ENCODE results near the gene FGB. TPM values are rescaled to one million over a fixed set of nuclear protein-coding genes. Genes with fewer than 3 reads are reported as not detected.

FGB gene
- total RNA-seq, 4 donors from 2014 or later, result 0.94 TPM; not detected in 3

- Histone ChIP-seq H3K27ac (no peak overlapping the region), H3K9me3 (no peaks in the 10 kb centered on the region), H3K36me3 (no peaks in the 10 kb centered on the region), H3K4me1 (no peaks in the 10 kb centered on the region), H3K27me3 (no peaks in the 10 kb centered on the region), H3K4me3 (replicated peaks in 1 of 3) (no peak overlapping the region)
- intact Hi-C loops (cut with DNase I), result loop anchor here (10.0 kb wide), 1 partner anchor 286 kb away; no protein-coding TSS in a partner anchor
- WGBS, 2 donors, result 65 to 69% methylated on average over 4 of the region's 4 CpGs
- no peak for TF ChIP-seq POLR2A (IDR thresholded peaks at IDR 0.05)
- TF ChIP-seq, protein P1, sequence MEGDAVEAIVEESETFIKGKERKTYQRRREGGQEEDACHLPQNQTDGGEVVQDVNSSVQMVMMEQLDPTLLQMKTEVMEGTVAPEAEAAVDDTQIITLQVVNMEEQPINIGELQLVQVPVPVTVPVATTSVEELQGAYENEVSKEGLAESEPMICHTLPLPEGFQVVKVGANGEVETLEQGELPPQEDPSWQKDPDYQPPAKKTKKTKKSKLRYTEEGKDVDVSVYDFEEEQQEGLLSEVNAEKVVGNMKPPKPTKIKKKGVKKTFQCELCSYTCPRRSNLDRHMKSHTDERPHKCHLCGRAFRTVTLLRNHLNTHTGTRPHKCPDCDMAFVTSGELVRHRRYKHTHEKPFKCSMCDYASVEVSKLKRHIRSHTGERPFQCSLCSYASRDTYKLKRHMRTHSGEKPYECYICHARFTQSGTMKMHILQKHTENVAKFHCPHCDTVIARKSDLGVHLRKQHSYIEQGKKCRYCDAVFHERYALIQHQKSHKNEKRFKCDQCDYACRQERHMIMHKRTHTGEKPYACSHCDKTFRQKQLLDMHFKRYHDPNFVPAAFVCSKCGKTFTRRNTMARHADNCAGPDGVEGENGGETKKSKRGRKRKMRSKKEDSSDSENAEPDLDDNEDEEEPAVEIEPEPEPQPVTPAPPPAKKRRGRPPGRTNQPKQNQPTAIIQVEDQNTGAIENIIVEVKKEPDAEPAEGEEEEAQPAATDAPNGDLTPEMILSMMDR (IDR thresholded peaks at IDR 0.05), result no peak
- DNase-seq, result no peak
These were observed 47.8 kb downstream of the FGB start for GRCh38 chr4:154610582-154610981.

GRCh38 chr4:154611833-154612232 is 49.0 kb downstream of the FGB start:
- no peaks in the 10 kb centered on the region for H3K9me3 ChIP-seq
- WGBS, 2 donors, result 88 to 94% methylated on average over 1 of the region's 1 CpG
- H3K36me3 ChIP-seq, result no peaks in the 10 kb centered on the region
- no peak overlapping the region for H3K27ac ChIP-seq
- no peak for TF ChIP-seq POLR2A (IDR thresholded peaks at IDR 0.05)
- TF ChIP-seq, protein P1 (IDR thresholded peaks at IDR 0.05), result no peak
- H3K4me3 ChIP-seq (replicated peaks in 1 of 3), result no peak overlapping the region
- no peaks in the 10 kb centered on the region for H3K27me3 ChIP-seq
- no peak for DNase-seq
- intact Hi-C loops (cut with DNase I), result loop anchor here (10.0 kb wide), 1 partner anchor 287 kb away; no protein-coding TSS in a partner anchor
- H3K4me1 ChIP-seq, result no peaks in the 10 kb centered on the region

DNA sequence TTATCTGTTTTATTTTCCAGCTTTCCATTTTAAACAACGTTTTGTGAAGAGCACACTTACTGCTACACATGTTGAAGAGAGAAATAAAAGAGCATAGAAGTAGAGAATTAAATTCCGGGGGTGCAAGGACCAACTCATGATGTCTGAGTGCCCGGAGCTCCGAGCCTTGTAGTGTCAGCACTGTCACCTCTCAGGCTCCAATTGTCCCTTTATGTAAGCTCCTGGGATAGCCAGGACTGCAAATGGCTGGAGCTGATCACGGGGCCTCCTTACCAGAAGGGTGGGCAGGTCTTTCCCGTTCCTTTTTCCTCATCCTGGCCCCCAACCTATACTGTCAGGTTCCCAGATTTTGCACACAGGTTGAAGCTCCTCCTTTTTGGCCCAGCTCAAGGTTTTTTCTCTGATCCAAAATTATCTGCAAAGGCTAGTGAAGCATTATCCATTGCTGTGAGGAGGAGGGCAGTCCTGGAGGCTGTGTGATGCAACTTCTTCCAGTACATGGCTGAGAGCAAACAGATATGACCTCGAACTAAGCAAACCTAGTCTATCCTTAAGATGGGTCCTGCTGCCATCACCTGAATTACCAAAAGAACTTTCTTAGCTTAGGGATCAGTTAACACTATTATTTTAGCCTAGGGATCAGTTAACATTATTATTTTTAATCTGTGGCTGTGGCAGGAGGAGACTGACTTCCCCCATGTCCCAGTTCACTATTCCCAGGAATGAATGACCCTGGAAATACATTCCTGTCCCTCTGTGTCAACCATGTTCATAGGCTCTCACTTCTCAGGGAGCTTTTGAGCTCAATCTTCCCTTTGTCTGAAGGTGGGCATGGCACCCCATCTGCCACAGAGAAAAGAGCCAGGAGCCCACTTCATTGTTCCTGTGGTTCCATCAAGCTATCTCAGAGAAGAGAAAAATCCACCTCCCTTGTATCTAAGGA is 49.9 kb downstream of the FGB start, which contains the start of gene FGG:
Gene FGG, minus strand, starts transcription at position 185 of the 943 bp plus-strand sequence. Its CDS starts 47 bp downstream, at position 138.
- DNase-seq, result no peak

GRCh38 chr4:154614306-154614705 is 51.5 kb downstream of the FGB start:
- intact Hi-C loops (cut with DNase I), result loop anchor here (10.0 kb wide), 1 partner anchor 290 kb away; no protein-coding TSS in a partner anchor
- no peak overlapping the region for H3K4me3 ChIP-seq (replicated peaks in 1 of 3)

More for the DNA sequence above, 49.9 kb downstream of the FGB start, which contains the start of gene FGG:
- Histone ChIP-seq H3K27ac (no peak within 1 kb of the TSS), H3K27me3 (no peaks in the 10 kb centered on the region), H3K4me1 (no peaks in the 10 kb centered on the region), H3K9me3 (no peaks in the 10 kb centered on the region), H3K36me3 (no peaks in the 10 kb centered on the region), H3K4me3 (replicated peaks in 1 of 3) (no peak within 1 kb of the TSS)
- no peak for TF ChIP-seq POLR2A (IDR thresholded peaks at IDR 0.05)
- TF ChIP-seq, protein P1 (IDR thresholded peaks at IDR 0.05), result no peak
- intact Hi-C loops (cut with DNase I), result loop anchor here (10.0 kb wide), 1 partner anchor 288 kb away; no protein-coding TSS in a partner anchor
- WGBS, 2 donors, result 56 to 60% methylated on average over 7 of the region's 7 CpGs

More at GRCh38 chr4:154614306-154614705, 51.5 kb downstream of the FGB start:
- DNase-seq, result no peak
- TF ChIP-seq, protein P1 (IDR thresholded peaks at IDR 0.05), result no peak
- TF ChIP-seq POLR2A (IDR thresholded peaks at IDR 0.05), result no peak
- Histone ChIP-seq H3K36me3 (no peaks in the 10 kb centered on the region), H3K4me1 (no peaks in the 10 kb centered on the region), H3K27ac (no peak overlapping the region), H3K27me3 (no peaks in the 10 kb centered on the region), H3K9me3 (no peaks in the 10 kb centered on the region)

Data from thyroid gland (tissue), 4 donors.